GM18508 (cell line): Measurements from ENCODE around the gene FRMD3.

Source experiments
- ATAC-seq: cut with Tn5 transposase; IDR thresholded peaks from one replicate; pipeline ENCODE4 v1.9.1; 2021; ENCODE audit warnings: moderate number of reproducible peaks; ENCODE audit not compliant: insufficient read depth, unreplicated experiment

The FRMD3 gene

GRCh38 chr9:83476513-83476912 lies 61.7 kb downstream of the FRMD3 start:
- ATAC-seq = no peak

GRCh38 chr9:83475741-83476140 lies 62.5 kb downstream of the FRMD3 start:
- ATAC-seq = no peak

- no peak for ATAC-seq
These were observed 63.6 kb downstream of the FRMD3 start for GRCh38 chr9:83474631-83475030.

GRCh38 chr9:83473488-83473971 lies 64.7 kb downstream of the FRMD3 start:
- peak; percentile 98 for ATAC-seq

GRCh38 chr9:83472764-83473163 lies 65.4 kb downstream of the FRMD3 start:
- ATAC-seq = no peak

GRCh38 chr9:83472221-83472665 lies 66.0 kb downstream of the FRMD3 start:
- no peak for ATAC-seq

- no peak for ATAC-seq
These were observed 67.0 kb downstream of the FRMD3 start for GRCh38 chr9:83471241-83471640.

- no peak for ATAC-seq
These were observed 68.5 kb downstream of the FRMD3 start for GRCh38 chr9:83469722-83470121.

- ATAC-seq = no peak
These were observed 69.4 kb downstream of the FRMD3 start for GRCh38 chr9:83468821-83469220.

- no peak for ATAC-seq
These were observed 71.3 kb downstream of the FRMD3 start for GRCh38 chr9:83466877-83467276.

- ATAC-seq = no peak
These were observed 71.8 kb downstream of the FRMD3 start for GRCh38 chr9:83466351-83466750.

GRCh38 chr9:83459830-83460229 lies 78.4 kb downstream of the FRMD3 start:
- ATAC-seq = no peak

GRCh38 chr9:83458530-83458929 lies 79.7 kb downstream of the FRMD3 start:
- no peak for ATAC-seq

- no peak for ATAC-seq
These were observed 81.2 kb downstream of the FRMD3 start for GRCh38 chr9:83457005-83457404.

GRCh38 chr9:83456226-83456625 lies 82.0 kb downstream of the FRMD3 start:
- no peak for ATAC-seq

GRCh38 chr9:83454076-83454475 lies 84.1 kb downstream of the FRMD3 start:
- ATAC-seq = no peak

GRCh38 chr9:83451308-83451707 lies 86.9 kb downstream of the FRMD3 start:
- ATAC-seq = no peak

- no peak for ATAC-seq
These were observed 88.2 kb downstream of the FRMD3 start for GRCh38 chr9:83449983-83450382.

GRCh38 chr9:83449166-83449565 lies 89.0 kb downstream of the FRMD3 start:
- no peak for ATAC-seq

- no peak for ATAC-seq
These were observed 89.6 kb downstream of the FRMD3 start for GRCh38 chr9:83448626-83449025.

GRCh38 chr9:83447351-83447750 lies 90.8 kb downstream of the FRMD3 start:
- ATAC-seq = no peak

GRCh38 chr9:83445703-83446265 lies 92.4 kb downstream of the FRMD3 start:
- ATAC-seq = no peak

- no peak for ATAC-seq
These were observed 94.1 kb downstream of the FRMD3 start for GRCh38 chr9:83444110-83444509.
